C4-2B (cell line): ENCODE results near the gene HEATR5B.

ENCODE experiments used
- CTCF ChIP-seq: fragments of 450-650 bp; conservative IDR thresholded peaks from 2 replicates; pipeline ENCODE4 v1.5.1; 2017; ENCODE audit warnings: mild to moderate bottlenecking
- ZFX ChIP-seq: fragments of 450-650 bp; IDR thresholded peaks from 2 replicates; pipeline ENCODE4 v1.6.1; 2017

GRCh38 chr2:36993841-36994620 is 90.1 kb downstream of the HEATR5B start:
- TF ChIP-seq CTCF, result no peak
- no peak for TF ChIP-seq ZFX
